Amygdala (tissue), 56 donors: ENCODE results near the gene MAPKAP1.
"Not testable (repeated sequence)": the region's sequence is repeated elsewhere in the genome, so short reads cannot be mapped to it uniquely, and the experiment has no call there.

Source experiments
- DNase-seq, 56 donors: peaks; one replicate each; lab custom pipeline; 2025; lab: John Stamatoyannopoulos, UW

MAPKAP1 gene

GRCh38 chr9:125405938-125406809 is 300.8 kb downstream of the MAPKAP1 start:
- DNase-seq: no peak

DNA sequence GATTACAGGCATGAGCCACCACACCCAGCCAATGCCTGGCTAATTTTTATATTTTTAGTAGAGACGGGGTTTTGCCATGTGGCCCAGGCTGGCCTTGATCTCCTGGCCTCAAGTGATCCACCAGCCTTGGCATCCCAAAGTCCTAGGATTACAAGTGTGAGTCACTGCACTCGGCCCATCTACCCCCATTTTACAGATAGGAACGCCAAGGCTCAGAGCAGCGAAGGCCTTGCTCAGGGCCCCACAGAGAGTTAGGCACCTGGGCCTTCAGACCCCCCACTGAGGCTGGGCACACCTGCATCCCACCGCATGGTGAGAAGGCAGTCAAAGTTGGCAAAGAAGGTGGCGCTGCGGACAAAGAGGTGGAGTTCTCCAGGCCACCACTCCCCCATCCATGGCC is 302.3 kb downstream of the MAPKAP1 start:
- no peak for DNase-seq

- no peak for DNase-seq
Observed at GRCh38 chr9:125400725-125401716, 306.0 kb downstream of the MAPKAP1 start.

DNA sequence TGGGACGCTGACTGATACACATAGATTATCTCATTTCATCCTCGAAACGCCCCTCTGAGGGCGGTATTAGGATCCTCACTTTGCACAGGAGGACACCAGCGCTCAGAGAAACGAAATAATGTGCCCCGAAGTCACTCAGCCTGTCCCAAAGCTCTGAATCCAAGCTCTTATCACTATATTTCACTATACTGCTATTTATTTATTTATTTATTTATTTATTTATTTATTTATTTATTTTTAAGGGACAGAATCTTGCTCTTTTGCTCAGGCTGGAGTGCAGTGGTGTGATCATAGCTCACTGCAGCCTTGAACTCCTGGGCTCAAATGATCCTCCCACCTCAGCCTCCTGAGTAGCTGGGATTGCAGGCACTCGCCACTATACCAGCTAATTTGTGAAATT is 306.8 kb downstream of the MAPKAP1 start:
- DNase-seq: not testable (repeated sequence)

GRCh38 chr9:125399666-125400065 is 307.3 kb downstream of the MAPKAP1 start:
- DNase-seq: no peak

DNA sequence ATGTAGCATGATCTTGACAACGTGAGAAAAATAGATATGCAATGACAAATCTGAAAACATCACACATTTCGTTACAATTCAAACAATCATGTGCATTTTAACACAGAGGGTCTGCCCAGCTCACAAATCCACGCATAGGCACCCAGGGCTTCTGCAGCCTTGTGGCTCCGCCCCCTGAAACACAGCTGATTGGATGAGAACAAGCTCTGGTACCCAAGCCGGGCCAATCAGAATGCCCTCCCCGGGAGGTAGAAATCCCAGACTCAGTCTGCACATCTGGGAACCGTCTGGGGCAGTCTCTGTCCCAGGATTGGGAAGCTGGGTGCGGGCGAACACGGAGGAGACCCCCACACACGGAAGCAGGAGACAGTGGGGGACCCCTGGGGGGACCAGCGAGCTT is 307.8 kb downstream of the MAPKAP1 start:
- DNase-seq: no peak

- DNase-seq: no peak
Observed at GRCh38 chr9:125398243-125398642, 308.8 kb downstream of the MAPKAP1 start.

DNA sequence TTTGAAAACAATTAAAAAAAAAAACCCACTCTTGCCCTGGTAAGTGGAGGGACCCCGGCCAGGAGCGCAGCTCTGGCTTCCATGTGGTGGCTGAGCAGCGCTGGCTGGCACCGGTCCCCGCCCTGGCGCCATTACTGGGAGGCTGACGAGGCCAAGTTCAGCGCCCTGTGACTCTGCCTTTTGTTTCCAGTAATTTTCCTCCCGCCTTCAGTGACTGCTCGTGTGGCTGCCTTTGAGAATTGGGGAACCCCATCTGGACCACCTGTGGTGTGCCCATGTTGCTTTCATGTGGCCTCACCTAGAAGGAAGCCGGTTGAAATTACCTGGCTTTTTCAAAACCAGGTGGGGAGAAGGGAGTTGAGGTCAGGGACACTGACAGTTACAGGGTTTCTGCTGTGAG is 309.3 kb downstream of the MAPKAP1 start:
- DNase-seq: peak in 11 of 56 donors; percentile 2 to 47 (median 16)

- no peak for DNase-seq
Observed at GRCh38 chr9:125396799-125397198, 310.2 kb downstream of the MAPKAP1 start.

DNA sequence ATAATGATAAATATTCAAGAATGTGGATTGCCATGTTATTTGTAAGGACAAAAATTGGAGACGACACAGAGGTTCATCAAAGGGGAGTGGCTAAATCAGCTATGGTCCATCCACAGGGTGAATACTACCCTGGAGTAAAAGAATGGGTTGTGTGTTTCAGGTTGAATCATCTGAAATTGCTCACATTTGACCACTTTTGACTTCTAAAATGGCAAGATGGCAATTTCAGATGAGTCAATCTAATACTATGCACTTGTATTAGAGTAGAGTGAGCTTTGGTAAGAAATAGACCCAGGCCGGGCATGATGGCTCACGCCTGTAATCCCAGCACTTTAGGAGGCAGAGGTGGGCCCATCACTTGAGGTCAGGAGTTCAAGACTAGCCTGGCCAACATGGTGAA is 313.6 kb downstream of the MAPKAP1 start:
- DNase-seq: no peak

DNA sequence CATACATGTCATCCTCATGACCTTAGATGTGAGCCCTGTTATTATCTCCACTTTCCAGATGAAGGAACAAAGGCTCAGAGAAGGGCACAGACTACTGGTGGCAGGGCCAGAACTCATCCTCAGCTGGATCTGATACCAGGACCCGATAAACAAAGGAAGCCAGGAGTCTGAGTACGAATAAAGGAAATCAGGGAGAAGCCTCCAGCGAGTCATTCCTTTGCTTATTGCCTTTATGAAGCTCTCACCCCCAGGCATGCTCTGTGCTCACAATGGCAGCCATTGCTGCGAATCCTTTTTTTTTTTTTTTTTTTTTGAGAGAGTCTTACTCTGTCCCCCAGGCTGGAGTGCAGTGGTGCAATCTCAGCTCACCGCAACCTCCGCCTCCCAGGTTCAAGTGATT is 315.3 kb downstream of the MAPKAP1 start:
- DNase-seq: no peak

GRCh38 chr9:125388978-125389377 is 318.0 kb downstream of the MAPKAP1 start:
- no peak for DNase-seq

GRCh38 chr9:125387861-125388524 is 319.0 kb downstream of the MAPKAP1 start:
- no peak for DNase-seq
